SK-N-SH (cell line): ENCODE results near the gene KCNQ5. TPM values are rescaled to one million over a fixed set of nuclear protein-coding genes. Genes with fewer than 3 reads are reported as not detected.

Experiments
- CTCF ChIP-seq: fragments of 200-600 bp; sonication (generic); IDR thresholded peaks from 2 replicates; pipeline ENCODE4 v1.6.1; 2017; ENCODE audit warnings: antibody characterized with exemption, mild to moderate bottlenecking, moderate library complexity
- ELF1 ChIP-seq: IDR thresholded peaks from 2 replicates; pipeline ENCODE4 v1.4.0; 2012
- EZH2phosphoT487 ChIP-seq: fragments of 200-600 bp; sonication (generic); IDR thresholded peaks from 2 replicates; pipeline ENCODE4 v1.6.1; 2017; ENCODE audit warnings: low read depth, mixed run types, mild to moderate bottlenecking, antibody characterized with exemption, moderate library complexity, borderline replicate concordance
- FOSL2 ChIP-seq: IDR thresholded peaks from 2 replicates; pipeline ENCODE4 v1.4.0; 2012; ENCODE audit warnings: low read depth, mild to moderate bottlenecking, moderate library complexity, borderline replicate concordance
- FOXM1 ChIP-seq: IDR thresholded peaks from 2 replicates; pipeline ENCODE4 v1.4.0; 2012; ENCODE audit warnings: low read depth, mild to moderate bottlenecking
- GABPA ChIP-seq: IDR thresholded peaks from 2 replicates; pipeline ENCODE4 v1.4.0; 2012; ENCODE audit warnings: low read depth, mild to moderate bottlenecking
- GATA2 ChIP-seq: sonication (generic); formaldehyde crosslinking; IDR thresholded peaks from 2 replicates; pipeline ENCODE4 v1.5.0; 2020; ENCODE audit warnings: mild to moderate bottlenecking, missing genetic modification reagents
- IRF3 ChIP-seq: fragments of 150-350 bp; IDR thresholded peaks from 2 replicates; pipeline ENCODE4 v1.6.1; 2016; ENCODE audit warnings: mild to moderate bottlenecking, low read depth, low read length
- MEF2A ChIP-seq: IDR thresholded peaks from 2 replicates; pipeline ENCODE4 v1.4.0; 2012; ENCODE audit warnings: low read depth, borderline replicate concordance
- NRF1 ChIP-seq: IDR thresholded peaks from 2 replicates; pipeline ENCODE4 v1.6.1; 2012; ENCODE audit warnings: low read depth, mild to moderate bottlenecking, low read length
- PBX3 ChIP-seq: IDR thresholded peaks from 2 replicates; pipeline ENCODE4; 2012
- RAD21 ChIP-seq: IDR thresholded peaks from 2 replicates; pipeline ENCODE4 v1.6.1; 2012; ENCODE audit warnings: mild to moderate bottlenecking, low read length
- REST ChIP-seq: IDR thresholded peaks from 2 replicates; pipeline ENCODE4 v1.6.1; 2012; ENCODE audit warnings: mild to moderate bottlenecking, low read depth, low read length, moderate library complexity
- RFX5 ChIP-seq: IDR thresholded peaks from 2 replicates; pipeline ENCODE4 v1.6.1; 2012; ENCODE audit warnings: mild to moderate bottlenecking, improper control_type of control experiment, low read length
- RXRA ChIP-seq: IDR thresholded peaks from 2 replicates; pipeline ENCODE4 v1.4.0; 2012; ENCODE audit warnings: low read depth, mild to moderate bottlenecking, borderline replicate concordance
- SMC3 ChIP-seq: IDR thresholded peaks from 2 replicates; pipeline ENCODE4 v1.6.1; 2012; ENCODE audit warnings: low read depth, low read length, improper control_type of control experiment
- TAF1 ChIP-seq: IDR thresholded peaks from 2 replicates; pipeline ENCODE4 v1.6.1; 2012; ENCODE audit warnings: low read depth, mild to moderate bottlenecking, low read length, moderate library complexity, borderline replicate concordance
- TEAD4 ChIP-seq: IDR thresholded peaks from 2 replicates; pipeline ENCODE4 v1.4.0; 2012; ENCODE audit warnings: mild to moderate bottlenecking, borderline replicate concordance; ENCODE audit not compliant: insufficient read depth
- USF2 ChIP-seq: fragments of 150-350 bp; IDR thresholded peaks from 2 replicates; pipeline ENCODE4 v1.6.1; 2017; ENCODE audit warnings: antibody characterized with exemption, low read length, low read depth, borderline replicate concordance
- YY1 ChIP-seq: IDR thresholded peaks from 2 replicates; pipeline ENCODE4 v1.4.0; 2012; ENCODE audit warnings: low read depth, mild to moderate bottlenecking
- polyA plus RNA-seq, 3 experiments: library from polyadenylated mRNA; depleted of rRNA; stranded (reverse); fragments of >200 nt; gene quantifications; 2 replicates each; pipeline ENCODE4 v1.2.3, GENCODE V29; 2012

KCNQ5 gene
- polyA plus RNA-seq, 1 of the 3 experiments (the other 2 are of a cell fraction), result 3.2 TPM

- no peak for TF ChIP-seq USF2
- TF ChIP-seq ELF1, result no peak
- no peak for TF ChIP-seq EZH2phosphoT487
- no peak for TF ChIP-seq CTCF
- peak; percentile 8; the same call in 1 of the 2 replicates for TF ChIP-seq RXRA
- no peak for TF ChIP-seq TAF1
- peak; percentile 82; the same call in 1 of the 2 replicates for TF ChIP-seq TEAD4
- TF ChIP-seq FOSL2, result peak; percentile 58; the same call in 1 of the 2 replicates
- TF ChIP-seq MEF2A, result no peak
- no peak for TF ChIP-seq GABPA
- TF ChIP-seq NRF1, result no peak
- no peak for TF ChIP-seq RFX5
- TF ChIP-seq PBX3, result peak; percentile 76
- TF ChIP-seq SMC3, result no peak
- TF ChIP-seq IRF3, result no peak
- no peak; the same call in 1 of the 2 replicates for TF ChIP-seq FOXM1
- no peak for TF ChIP-seq YY1
- no peak for TF ChIP-seq RAD21
- no peak for TF ChIP-seq GATA2 (CRISPR knock-in tag)
- no peak for TF ChIP-seq REST
Measured at GRCh38 chr6:73079611-73079955, 457.7 kb downstream of the KCNQ5 start (continued).
